ENCODE data around the gene PPHLN1.
A peak's percentile ranks its signal among the peaks of the same experiment; 100 is the strongest.
"Not testable (repeated sequence)": the region's sequence is repeated elsewhere in the genome, so short reads cannot be mapped to it uniquely, and the experiment has no call there.

The PPHLN1 gene

GRCh38 chr12:42298887-42299286 lies 27.1 kb upstream of the PPHLN1 start:
- Mint-ChIP-seq H3K27ac (no peak overlapping the region), H3K9me3 (no peaks in the 10 kb centered on the region), H3K4me3 (no peak overlapping the region), H3K36me3 (no peaks in the 10 kb centered on the region), H3K27me3 (no peaks in the 10 kb centered on the region), H3K4me1 (peaks cover 6 to 24% of the 10 kb centered on the region in 2 donors)
- ATAC-seq (replicated peaks) (no peak), DNase-seq (no peak)

GRCh38 chr12:42299392-42300308 lies 26.3 kb upstream of the PPHLN1 start:
- Mint-ChIP-seq H3K36me3 (no peaks in the 10 kb centered on the region), H3K27ac (no peak overlapping the region), H3K9me3 (no peaks in the 10 kb centered on the region), H3K4me3 (no peak overlapping the region), H3K4me1 (peaks cover 6 to 24% of the 10 kb centered on the region in 2 donors), H3K27me3 (no peaks in the 10 kb centered on the region)
- peak; percentile 64 for DNase-seq
- ATAC-seq (replicated peaks): peak; percentile 92 to 96

- Mint-ChIP-seq H3K4me3 (no peak overlapping the region), H3K4me1 (no peaks in the 10 kb centered on the region), H3K27me3 (no peaks in the 10 kb centered on the region), H3K36me3 (peaks cover 3 to 4% of the 10 kb centered on the region in 2 donors), H3K9me3 (no peaks in the 10 kb centered on the region), H3K27ac (no peak overlapping the region)
- DNase-seq (no peak), ATAC-seq (replicated peaks) (no peak)
Measured at GRCh38 chr12:42306297-42306696, 19.7 kb upstream of the PPHLN1 start.

- H3K36me3 Mint-ChIP-seq: peaks cover 6 to 12% of the 10 kb centered on the region in 2 donors
- H3K27me3 Mint-ChIP-seq: no peaks in the 10 kb centered on the region
- ATAC-seq (replicated peaks) (no peak), DNase-seq (no peak)
- no peaks in the 10 kb centered on the region for H3K4me1 Mint-ChIP-seq
- no peak overlapping the region for H3K4me3 Mint-ChIP-seq
- no peak overlapping the region for H3K27ac Mint-ChIP-seq
- no peaks in the 10 kb centered on the region for H3K9me3 Mint-ChIP-seq
Measured at GRCh38 chr12:42308390-42308789, 17.6 kb upstream of the PPHLN1 start.

DNA sequence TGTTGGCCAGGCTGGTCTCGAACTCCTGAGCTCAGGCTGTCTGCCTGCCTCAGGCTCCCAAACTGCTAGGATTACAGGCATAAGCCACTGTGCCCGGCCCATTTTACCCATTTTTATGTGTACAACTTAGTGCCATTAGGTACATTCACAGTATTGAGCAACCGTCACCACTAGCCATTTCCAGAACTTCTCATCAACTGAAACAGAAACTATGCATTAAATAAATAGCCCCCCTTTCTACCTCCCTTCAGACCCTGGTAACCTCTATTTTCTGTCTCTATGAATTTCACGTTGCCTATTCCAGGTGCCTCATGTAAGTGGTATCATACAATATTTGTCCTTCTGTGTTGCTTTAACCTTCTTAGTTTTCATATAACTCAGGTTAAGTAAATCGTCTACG lies 16.0 kb upstream of the PPHLN1 start:
- Mint-ChIP-seq H3K4me3 (no peak overlapping the region), H3K4me1 (no peaks in the 10 kb centered on the region), H3K9me3 (no peaks in the 10 kb centered on the region), H3K36me3 (peaks cover 12 to 17% of the 10 kb centered on the region in 2 donors), H3K27me3 (no peaks in the 10 kb centered on the region), H3K27ac (no peak overlapping the region)
- DNase-seq (no peak), ATAC-seq (replicated peaks) (no peak)

DNA sequence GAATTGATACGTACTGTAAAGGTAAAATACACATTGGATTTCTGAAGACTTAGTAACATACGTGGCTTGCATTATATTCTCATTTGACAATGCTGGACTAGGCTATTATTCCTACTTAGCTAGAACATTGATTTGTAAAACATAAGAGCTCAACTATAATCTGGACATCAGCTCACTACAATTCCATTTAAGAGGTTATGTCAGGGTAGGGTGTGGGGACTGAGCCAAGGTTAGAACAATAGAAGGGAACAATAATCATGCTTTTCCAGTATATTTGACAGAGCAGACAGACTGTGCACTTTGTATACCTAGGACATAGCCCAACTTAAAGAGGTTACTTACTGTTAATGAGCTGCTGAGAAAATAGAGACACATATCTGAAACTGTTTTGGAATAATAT lies 10.9 kb upstream of the PPHLN1 start:
- no peak for DNase-seq
- H3K4me1 Mint-ChIP-seq: no peaks in the 10 kb centered on the region
- H3K4me3 Mint-ChIP-seq: no peak overlapping the region
- H3K27me3 Mint-ChIP-seq: no peaks in the 10 kb centered on the region
- ATAC-seq (replicated peaks): no peak
- peaks cover 0 to 2% of the 10 kb centered on the region in 2 donors for H3K9me3 Mint-ChIP-seq
- peaks cover 20 to 31% of the 10 kb centered on the region in 2 donors for H3K36me3 Mint-ChIP-seq
- H3K27ac Mint-ChIP-seq: no peak overlapping the region

- Mint-ChIP-seq H3K9me3 (peaks cover 0 to 2% of the 10 kb centered on the region in 2 donors), H3K27ac (no peak overlapping the region), H3K4me3 (no peak overlapping the region), H3K4me1 (peaks cover 0 to 6% of the 10 kb centered on the region in 2 donors), H3K27me3 (no peaks in the 10 kb centered on the region), H3K36me3 (peaks cover 22 to 31% of the 10 kb centered on the region in 2 donors)
- DNase-seq: no peak
- ATAC-seq (replicated peaks): no peak
Measured at GRCh38 chr12:42320796-42321195, 5.2 kb upstream of the PPHLN1 start.

DNA sequence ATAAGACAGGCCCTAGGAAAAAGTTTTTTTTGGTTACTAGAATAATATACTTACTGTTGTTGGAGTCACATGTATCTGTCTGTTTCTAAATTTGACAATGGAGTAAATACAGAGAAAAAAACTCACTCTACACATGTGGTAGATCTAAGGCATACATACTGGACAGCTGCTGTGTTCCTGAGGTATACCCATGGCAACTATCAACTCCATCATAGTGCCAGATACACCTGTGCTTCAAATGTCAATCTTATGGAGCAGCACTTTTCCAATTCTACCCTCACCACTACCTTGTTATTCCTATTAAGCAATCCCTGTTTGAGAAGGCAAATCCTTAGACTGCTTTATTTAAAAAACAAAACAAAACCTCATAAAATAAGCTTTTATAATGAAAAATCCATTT lies 3.4 kb upstream of the PPHLN1 start:
- H3K9me3 Mint-ChIP-seq: peaks cover 0 to 2% of the 10 kb centered on the region in 2 donors
- no peak overlapping the region for H3K4me3 Mint-ChIP-seq
- no peak for DNase-seq
- no peaks in the 10 kb centered on the region for H3K27me3 Mint-ChIP-seq
- H3K4me1 Mint-ChIP-seq: peaks cover 6 to 15% of the 10 kb centered on the region in 2 donors
- no peak overlapping the region for H3K27ac Mint-ChIP-seq
- H3K36me3 Mint-ChIP-seq: peaks cover 23 to 38% of the 10 kb centered on the region in 2 donors
- ATAC-seq (replicated peaks): no peak

- DNase-seq (no peak), ATAC-seq (replicated peaks) (no peak)
- peaks cover 8 to 22% of the 10 kb centered on the region in 2 donors for H3K4me1 Mint-ChIP-seq
- H3K4me3 Mint-ChIP-seq: no peak overlapping the region
- H3K27me3 Mint-ChIP-seq: no peaks in the 10 kb centered on the region
- H3K9me3 Mint-ChIP-seq: no peaks in the 10 kb centered on the region
- H3K27ac Mint-ChIP-seq: no peak overlapping the region
- peaks cover 18 to 32% of the 10 kb centered on the region in 2 donors for H3K36me3 Mint-ChIP-seq
Measured at GRCh38 chr12:42323856-42324255, 2.1 kb upstream of the PPHLN1 start.

DNA sequence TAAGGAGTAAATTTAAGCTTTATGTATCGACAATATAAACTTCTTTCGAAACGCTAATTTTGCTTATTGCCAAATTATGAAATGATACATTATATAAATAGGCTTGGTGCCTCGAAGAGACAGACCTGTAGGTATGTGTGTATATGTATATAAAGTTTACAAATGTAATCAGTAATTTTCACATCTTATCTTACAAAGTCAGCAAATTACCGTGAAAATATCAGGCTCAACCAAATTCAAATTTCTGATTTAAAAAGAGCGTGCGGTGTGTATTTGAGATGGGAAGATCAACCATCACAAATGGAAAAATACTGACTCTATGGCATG lies 678 bp upstream of the PPHLN1 start:
- peak overlapping the region; percentile 98 to 99 for H3K4me3 Mint-ChIP-seq
- ATAC-seq (replicated peaks) (no peak), DNase-seq (no peak)
- H3K9me3 Mint-ChIP-seq: no peaks in the 10 kb centered on the region
- H3K4me1 Mint-ChIP-seq: peaks cover 15 to 32% of the 10 kb centered on the region in 2 donors
- peak overlapping the region; percentile 99 for H3K27ac Mint-ChIP-seq
- peaks cover 15 to 24% of the 10 kb centered on the region in 2 donors for H3K36me3 Mint-ChIP-seq
- no peaks in the 10 kb centered on the region for H3K27me3 Mint-ChIP-seq

GRCh38 chr12:42326541-42327226 lies 717 bp downstream of the PPHLN1 start:
- H3K4me3 Mint-ChIP-seq: peak overlapping the region; percentile 98 to 99
- H3K27ac Mint-ChIP-seq: peak overlapping the region; percentile 99
- H3K9me3 Mint-ChIP-seq: no peaks in the 10 kb centered on the region
- DNase-seq (no peak), ATAC-seq (replicated peaks) (peak; percentile 20 to 25)
- peaks cover 6 to 13% of the 10 kb centered on the region in 2 donors for H3K36me3 Mint-ChIP-seq
- no peaks in the 10 kb centered on the region for H3K27me3 Mint-ChIP-seq
- peaks cover 24 to 46% of the 10 kb centered on the region in 2 donors for H3K4me1 Mint-ChIP-seq

DNA sequence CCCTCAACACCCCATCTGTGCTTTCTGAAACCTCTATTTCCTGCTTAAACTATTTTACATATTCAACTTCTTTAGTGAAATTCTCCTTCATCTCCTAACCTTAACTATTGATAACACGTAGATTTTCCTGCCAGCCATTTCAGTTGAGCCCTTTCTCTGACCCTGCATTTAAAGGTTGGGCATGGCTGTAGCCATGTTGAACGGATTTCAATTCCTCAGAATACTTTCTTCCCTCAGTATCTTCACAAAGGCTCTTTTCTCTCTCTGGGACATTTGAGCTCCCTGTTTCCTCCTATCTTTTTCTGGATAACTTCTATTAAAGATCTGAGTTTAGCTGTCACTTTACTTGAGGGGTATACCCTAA lies 1.2 kb downstream of the PPHLN1 start:
- H3K4me3 Mint-ChIP-seq: peak overlapping the region; percentile 98 to 99
- no peak for ATAC-seq (replicated peaks)
- peaks cover 4 to 12% of the 10 kb centered on the region in 2 donors for H3K36me3 Mint-ChIP-seq
- DNase-seq: no peak
- no peaks in the 10 kb centered on the region for H3K9me3 Mint-ChIP-seq
- peak overlapping the region; percentile 99 for H3K27ac Mint-ChIP-seq
- H3K27me3 Mint-ChIP-seq: no peaks in the 10 kb centered on the region
- peaks cover 26 to 51% of the 10 kb centered on the region in 2 donors for H3K4me1 Mint-ChIP-seq

DNA sequence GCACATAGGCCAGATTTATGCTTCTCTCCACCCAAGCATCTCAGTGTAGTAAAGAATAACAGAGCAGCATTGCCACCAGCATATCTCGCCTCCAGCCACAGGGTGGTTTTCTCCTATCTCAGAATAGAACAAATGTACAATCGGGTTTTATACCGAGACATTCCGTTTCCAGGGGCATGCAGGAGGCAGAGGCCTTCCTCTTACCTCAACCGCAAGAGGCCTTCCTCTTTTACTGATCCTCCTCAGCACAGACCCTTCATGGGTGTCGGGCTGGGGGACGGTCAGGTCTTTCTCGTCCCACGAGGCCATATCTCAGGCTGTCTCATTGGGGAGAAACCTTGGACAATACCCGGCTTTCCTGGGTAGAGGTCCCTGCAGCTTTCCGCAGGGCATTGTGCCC lies 4.1 kb downstream of the PPHLN1 start:
- H3K36me3 Mint-ChIP-seq: peaks cover 1 to 14% of the 10 kb centered on the region in 2 donors

DNA sequence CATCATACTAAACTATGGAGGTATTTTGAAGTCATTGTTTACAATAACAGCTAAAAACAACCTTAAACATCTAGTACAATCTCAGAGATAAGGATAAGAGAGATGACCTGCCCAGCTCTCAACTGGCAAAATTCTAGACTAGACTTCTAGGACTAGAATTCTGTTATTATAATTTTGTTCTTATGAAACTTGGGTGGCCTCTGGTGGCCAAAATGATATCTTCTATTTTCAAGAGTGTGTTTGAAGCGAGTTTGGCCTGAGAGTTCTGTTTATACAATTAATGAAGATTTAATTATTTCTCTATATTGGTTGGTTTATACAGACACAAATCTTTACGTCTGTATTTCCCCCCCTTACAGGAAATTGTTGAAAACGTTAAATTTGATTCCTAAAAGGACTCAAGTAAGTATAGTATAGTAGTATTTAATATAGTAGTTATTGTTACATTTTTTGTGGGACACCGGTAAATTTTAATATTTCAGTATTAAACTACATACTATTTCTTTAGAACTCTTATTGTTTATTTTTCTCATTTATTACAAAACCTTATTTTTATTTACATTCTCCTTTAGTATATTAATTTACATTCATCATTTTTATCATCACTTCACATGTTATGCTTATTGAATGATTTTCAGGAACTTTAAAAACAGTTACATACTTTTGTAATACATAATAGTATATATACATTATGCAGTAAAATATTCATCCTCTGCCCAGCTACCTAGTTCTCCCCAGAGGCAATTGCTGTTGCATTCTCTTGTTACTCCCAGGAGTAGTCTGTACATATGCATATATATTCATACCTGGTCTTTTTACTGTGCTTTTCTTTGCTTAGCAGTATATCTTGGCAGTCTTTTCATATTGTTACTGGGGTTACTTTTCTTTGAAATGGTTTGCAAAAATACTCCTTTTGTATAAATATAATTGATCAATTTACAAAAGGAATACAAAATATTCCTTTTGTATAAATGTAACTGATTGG lies 6.6 kb downstream of the PPHLN1 start:
- Mint-ChIP-seq H3K27me3 (no peaks in the 10 kb centered on the region), H3K36me3 (peaks cover 3 to 8% of the 10 kb centered on the region in 2 donors), H3K4me3 (no peak overlapping the region), H3K4me1 (peaks cover 27 to 54% of the 10 kb centered on the region in 2 donors), H3K27ac (no peak overlapping the region), H3K9me3 (no peaks in the 10 kb centered on the region)
- DNase-seq (no peak), ATAC-seq (replicated peaks) (peak; percentile 64 to 67)

More for the DNA sequence above, 4.1 kb downstream of the PPHLN1 start:
- Mint-ChIP-seq H3K27ac (peak overlapping the region; percentile 68), H3K4me1 (peaks cover 33 to 65% of the 10 kb centered on the region in 2 donors)
- DNase-seq; ATAC-seq (replicated peaks); H3K4me3 Mint-ChIP-seq; H3K9me3 Mint-ChIP-seq; H3K27me3 Mint-ChIP-seq: not testable (repeated sequence)
